ENCODE data around the gene GPM6B. TPM values are rescaled to one million over a fixed set of nuclear protein-coding genes. Genes with fewer than 3 reads are reported as not detected.

GPM6B gene
- total RNA-seq, 4 donors from 2014 or later: 199 to 408 (median 299) TPM

DNA sequence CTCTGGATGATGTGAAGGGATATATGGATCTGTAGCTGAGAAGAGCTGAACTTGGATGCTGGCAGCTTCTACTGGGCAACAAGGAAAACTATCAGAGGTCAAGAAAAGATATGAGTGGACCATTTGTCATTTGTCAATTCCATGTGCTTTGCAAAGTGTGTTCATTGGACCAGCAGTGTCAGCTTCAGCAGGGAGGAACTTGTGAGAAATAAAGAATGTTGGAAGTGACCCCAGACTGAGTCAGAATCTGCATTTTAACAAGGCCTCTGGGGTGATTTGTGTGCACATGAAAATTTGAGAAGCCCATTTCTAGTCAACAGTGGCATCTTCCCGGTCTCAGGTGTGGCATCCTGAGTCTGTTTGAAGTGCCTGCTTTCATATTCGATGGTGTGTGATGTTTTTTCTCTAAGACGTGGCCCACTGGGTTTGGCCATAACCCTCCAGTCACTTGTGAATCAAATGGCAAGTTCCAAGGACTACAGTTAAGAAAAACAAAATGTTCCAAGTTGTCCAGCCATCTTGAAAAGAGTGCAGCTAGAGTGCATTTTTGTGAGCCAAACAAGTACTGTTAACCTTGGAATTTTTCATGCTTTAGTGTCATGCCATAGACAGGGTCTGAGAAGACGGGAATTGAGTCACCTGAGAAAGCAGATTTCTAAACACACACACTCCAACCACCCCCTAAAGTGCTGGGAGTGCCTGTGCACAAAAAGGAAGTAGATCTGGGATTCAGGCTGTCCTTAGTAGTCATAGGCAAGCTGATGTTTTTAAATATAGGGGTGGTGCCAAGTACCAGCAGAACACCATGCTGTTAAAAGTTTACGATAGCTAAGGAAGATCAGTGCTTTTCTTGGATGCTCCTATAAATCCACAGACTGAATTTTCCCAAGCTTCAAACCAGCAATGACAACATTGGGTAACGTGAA lies 26.4 kb downstream of the GPM6B start:
- Histone ChIP-seq H3K4me3 (no peak overlapping the region), H3K36me3 (no peaks in the 10 kb centered on the region), H3K4me1 (peaks cover 0 to 13% (median 6%) of the 10 kb centered on the region in 4 donors), H3K27ac (peak overlapping the region; percentile 46 to 88 (median 69)), H3K9me3 (no peaks in the 10 kb centered on the region), H3K27me3 (peaks cover 0 to 6% of the 10 kb centered on the region in 2 donors)
- WGBS, 2 donors: 45 to 47% methylated on average over 6 of the region's 6 CpGs
- no peak for DNase-seq (ENCODE audit: low spot score in 2 of 2)
- TF ChIP-seq POLR2A (IDR thresholded peaks at IDR 0.05) (no peak), EP300 (IDR thresholded peaks at IDR 0.05) (peak in 1 of 2 donors; percentile 24)

DNA sequence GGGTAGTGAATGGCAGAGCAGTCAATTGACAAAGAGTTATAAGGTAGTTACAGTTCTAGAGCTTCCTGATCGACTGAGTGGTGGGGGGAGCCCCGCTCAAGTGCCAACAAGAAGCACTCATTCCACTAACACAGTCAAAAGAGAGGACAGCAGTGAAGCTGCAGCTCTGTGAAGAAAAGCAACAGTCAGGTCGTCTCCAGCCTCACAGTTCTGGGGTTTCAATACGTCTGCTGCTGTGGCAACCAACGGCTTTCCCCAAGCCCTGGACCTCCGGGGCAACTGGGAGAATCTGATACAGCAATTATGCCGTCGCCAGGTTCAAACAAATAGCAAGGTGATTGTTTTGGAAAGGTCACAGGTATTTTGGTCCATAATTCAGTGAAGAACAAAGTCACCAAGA lies 30.8 kb downstream of the GPM6B start:
- no peak for TF ChIP-seq POLR2A (IDR thresholded peaks at IDR 0.05)
- TF ChIP-seq, protein P1, sequence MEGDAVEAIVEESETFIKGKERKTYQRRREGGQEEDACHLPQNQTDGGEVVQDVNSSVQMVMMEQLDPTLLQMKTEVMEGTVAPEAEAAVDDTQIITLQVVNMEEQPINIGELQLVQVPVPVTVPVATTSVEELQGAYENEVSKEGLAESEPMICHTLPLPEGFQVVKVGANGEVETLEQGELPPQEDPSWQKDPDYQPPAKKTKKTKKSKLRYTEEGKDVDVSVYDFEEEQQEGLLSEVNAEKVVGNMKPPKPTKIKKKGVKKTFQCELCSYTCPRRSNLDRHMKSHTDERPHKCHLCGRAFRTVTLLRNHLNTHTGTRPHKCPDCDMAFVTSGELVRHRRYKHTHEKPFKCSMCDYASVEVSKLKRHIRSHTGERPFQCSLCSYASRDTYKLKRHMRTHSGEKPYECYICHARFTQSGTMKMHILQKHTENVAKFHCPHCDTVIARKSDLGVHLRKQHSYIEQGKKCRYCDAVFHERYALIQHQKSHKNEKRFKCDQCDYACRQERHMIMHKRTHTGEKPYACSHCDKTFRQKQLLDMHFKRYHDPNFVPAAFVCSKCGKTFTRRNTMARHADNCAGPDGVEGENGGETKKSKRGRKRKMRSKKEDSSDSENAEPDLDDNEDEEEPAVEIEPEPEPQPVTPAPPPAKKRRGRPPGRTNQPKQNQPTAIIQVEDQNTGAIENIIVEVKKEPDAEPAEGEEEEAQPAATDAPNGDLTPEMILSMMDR (IDR thresholded peaks at IDR 0.05): no peak
- no peak for TF ChIP-seq EP300 (IDR thresholded peaks at IDR 0.05)
- Histone ChIP-seq H3K9me3 (no peaks in the 10 kb centered on the region), H3K36me3 (no peaks in the 10 kb centered on the region), H3K27ac (peak overlapping the region in 2 of 4 donors; percentile 65 to 88), H3K4me1 (peaks cover 0 to 13% (median 1%) of the 10 kb centered on the region in 4 donors), H3K27me3 (no peaks in the 10 kb centered on the region), H3K4me3 (no peak overlapping the region)
- WGBS, 2 donors: 76 to 83% methylated on average over 2 to 8 of the region's 8 CpGs
- no peak for DNase-seq (ENCODE audit: low spot score in 2 of 2)

DNA sequence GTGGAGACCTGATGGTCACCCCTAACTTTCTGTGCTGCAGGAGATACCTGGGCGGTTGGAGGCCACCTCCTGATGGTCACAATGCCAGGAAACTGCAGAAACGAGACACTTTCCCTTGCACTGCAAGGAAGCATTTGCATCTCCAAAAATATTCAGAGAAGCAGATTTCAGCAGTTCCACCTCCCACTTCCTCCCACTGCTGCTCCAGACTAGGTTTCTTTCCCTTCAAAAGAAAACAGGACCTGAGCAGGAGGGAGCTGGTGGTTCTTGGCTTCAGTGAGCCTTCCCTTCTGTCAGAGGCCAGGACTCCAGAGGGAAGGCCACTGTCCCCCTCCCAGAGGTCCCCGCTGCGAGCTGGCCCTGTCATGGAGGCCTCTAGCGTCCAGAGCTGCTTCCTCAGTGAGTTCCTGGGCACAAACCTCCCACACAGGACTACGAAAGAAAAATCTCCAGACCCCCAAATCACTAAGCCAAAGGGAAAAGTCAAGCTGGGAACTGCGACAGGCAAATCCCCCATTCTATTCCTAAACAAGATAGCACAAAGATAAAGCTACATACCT lies 35.9 kb downstream of the GPM6B start:
- no peak for TF ChIP-seq EP300 (IDR thresholded peaks at IDR 0.05)
- TF ChIP-seq POLR2A (IDR thresholded peaks at IDR 0.05): no peak
- TF ChIP-seq, protein P1 (IDR thresholded peaks at IDR 0.05): no peak
- H3K4me3 ChIP-seq: no peak overlapping the region

DNA sequence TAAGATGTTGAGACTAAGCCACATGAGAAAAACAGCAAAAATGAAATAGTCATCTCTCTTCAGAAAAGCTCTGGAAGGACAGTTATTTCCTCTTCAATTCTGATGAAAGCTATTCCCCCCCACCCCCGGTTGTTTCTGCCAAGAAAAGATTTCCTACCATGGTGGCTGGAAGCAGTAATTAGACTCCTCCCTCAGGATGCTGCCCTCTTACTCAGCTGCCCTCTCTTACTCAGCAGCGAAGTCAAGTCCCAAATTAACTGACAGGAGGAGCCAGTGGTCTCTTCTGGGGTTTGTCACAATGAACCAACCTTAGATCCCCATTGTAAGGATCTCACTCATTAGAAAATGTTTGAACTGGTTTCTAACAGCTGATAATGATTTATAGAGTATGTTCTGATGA lies 38.0 kb downstream of the GPM6B start:
- TF ChIP-seq, protein P1 (IDR thresholded peaks at IDR 0.05): no peak
- TF ChIP-seq POLR2A (IDR thresholded peaks at IDR 0.05) (no peak), EP300 (IDR thresholded peaks at IDR 0.05) (no peak)
- Histone ChIP-seq H3K9me3 (no peaks in the 10 kb centered on the region), H3K27ac (peak overlapping the region in 2 of 4 donors; percentile 44 to 59), H3K27me3 (no peaks in the 10 kb centered on the region), H3K4me1 (peaks cover 0 to 6% (median 0%) of the 10 kb centered on the region in 4 donors), H3K4me3 (no peak overlapping the region), H3K36me3 (peaks cover 0 to 20% (median 0%) of the 10 kb centered on the region in 3 donors)
- no peak for DNase-seq (ENCODE audit: low spot score in 2 of 2)
- WGBS, 2 donors: 7 to 24% methylated on average over 2 of the region's 2 CpGs

More for the DNA sequence above, 35.9 kb downstream of the GPM6B start:
- H3K27me3 ChIP-seq: no peaks in the 10 kb centered on the region
- H3K36me3 ChIP-seq: peaks cover 0 to 6% (median 0%) of the 10 kb centered on the region in 3 donors
- no peak for DNase-seq (ENCODE audit: low spot score in 2 of 2)
- peak overlapping the region in 2 of 4 donors; percentile 44 to 58 for H3K27ac ChIP-seq
- WGBS, 2 donors: 45 to 65% methylated on average over 5 to 7 of the region's 7 CpGs
- peaks cover 0 to 10% (median 0%) of the 10 kb centered on the region in 4 donors for H3K4me1 ChIP-seq
- no peaks in the 10 kb centered on the region for H3K9me3 ChIP-seq

DNA sequence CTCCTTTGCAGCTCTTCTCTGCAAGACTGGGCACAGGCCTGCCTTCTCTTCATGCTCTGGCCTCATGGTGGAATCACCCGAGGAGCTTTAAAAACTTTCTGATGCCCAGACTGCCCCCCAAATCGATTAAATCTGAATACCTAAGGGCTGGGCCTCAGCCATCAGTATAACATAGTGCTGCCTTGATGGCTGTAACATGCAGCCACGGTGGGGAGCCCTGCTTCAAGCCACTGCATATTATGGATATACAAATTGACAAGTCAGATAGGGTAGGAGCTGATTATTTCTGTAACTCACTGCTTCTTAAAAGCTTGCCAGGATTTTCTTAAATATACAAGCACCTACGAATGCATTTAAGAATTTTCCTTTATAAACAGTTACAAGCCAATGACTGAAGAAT lies 40.5 kb downstream of the GPM6B start:
- Histone ChIP-seq H3K4me1 (peaks cover 0 to 6% (median 0%) of the 10 kb centered on the region in 4 donors), H3K27ac (peak overlapping the region in 1 of 4 donors; percentile 18), H3K4me3 (no peak overlapping the region), H3K9me3 (no peaks in the 10 kb centered on the region), H3K36me3 (peaks cover 0 to 20% (median 0%) of the 10 kb centered on the region in 3 donors), H3K27me3 (no peaks in the 10 kb centered on the region)
- WGBS, 2 donors: 59 to 82% methylated on average over 4 of the region's 4 CpGs
- TF ChIP-seq POLR2A (IDR thresholded peaks at IDR 0.05): no peak
- TF ChIP-seq, protein P1 (IDR thresholded peaks at IDR 0.05): no peak
- no peak for TF ChIP-seq EP300 (IDR thresholded peaks at IDR 0.05)
- DNase-seq (ENCODE audit: low spot score in 2 of 2): no peak

Measured in tibial nerve (tissue), 4 donors.